ENCODE data around the gene CYP2S1.

DNA sequence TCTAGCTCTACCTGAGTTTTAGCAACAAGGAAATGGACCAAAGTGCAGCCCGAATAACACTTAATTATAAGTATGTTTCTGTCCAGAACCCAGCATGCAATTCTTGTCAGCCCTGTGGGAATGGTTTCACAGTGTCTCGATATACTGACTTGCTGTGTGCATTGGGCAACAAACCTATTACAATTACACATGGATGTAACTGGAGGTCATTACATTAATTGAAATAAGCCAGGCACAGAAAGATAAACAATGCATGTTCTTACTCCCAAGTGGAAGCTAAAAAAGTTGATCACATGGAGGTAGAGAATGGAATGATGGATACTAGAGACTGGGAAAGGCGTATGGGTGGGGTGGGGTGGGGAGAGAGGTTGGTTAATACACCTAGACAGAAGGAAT is 5.1 kb upstream of the CYP2S1 start:
- TF ChIP-seq CTCF (IDR thresholded peaks at IDR 0.05) (no peak), MLX (CRISPR knock-in tag; IDR thresholded peaks at IDR 0.05) (no peak), ZBTB43 (CRISPR knock-in tag; IDR thresholded peaks at IDR 0.05) (no peak), ZNF121 (CRISPR knock-in tag; IDR thresholded peaks at IDR 0.05) (no peak), NFE2L1 (CRISPR knock-in tag; IDR thresholded peaks at IDR 0.05) (no peak), E2F1 (CRISPR knock-in tag; IDR thresholded peaks at IDR 0.05) (no peak), ZNF532 (CRISPR knock-in tag; IDR thresholded peaks at IDR 0.05; ENCODE audit: borderline replicate concordance) (no peak), USF2 (CRISPR knock-in tag; IDR thresholded peaks at IDR 0.05) (no peak), ELF4 (CRISPR knock-in tag; IDR thresholded peaks at IDR 0.05; ENCODE audit: low read depth) (no peak), E2F4 (CRISPR knock-in tag; IDR thresholded peaks at IDR 0.05; ENCODE audit: borderline replicate concordance, low read depth) (no peak)
- TF ChIP-seq, protein P1, sequence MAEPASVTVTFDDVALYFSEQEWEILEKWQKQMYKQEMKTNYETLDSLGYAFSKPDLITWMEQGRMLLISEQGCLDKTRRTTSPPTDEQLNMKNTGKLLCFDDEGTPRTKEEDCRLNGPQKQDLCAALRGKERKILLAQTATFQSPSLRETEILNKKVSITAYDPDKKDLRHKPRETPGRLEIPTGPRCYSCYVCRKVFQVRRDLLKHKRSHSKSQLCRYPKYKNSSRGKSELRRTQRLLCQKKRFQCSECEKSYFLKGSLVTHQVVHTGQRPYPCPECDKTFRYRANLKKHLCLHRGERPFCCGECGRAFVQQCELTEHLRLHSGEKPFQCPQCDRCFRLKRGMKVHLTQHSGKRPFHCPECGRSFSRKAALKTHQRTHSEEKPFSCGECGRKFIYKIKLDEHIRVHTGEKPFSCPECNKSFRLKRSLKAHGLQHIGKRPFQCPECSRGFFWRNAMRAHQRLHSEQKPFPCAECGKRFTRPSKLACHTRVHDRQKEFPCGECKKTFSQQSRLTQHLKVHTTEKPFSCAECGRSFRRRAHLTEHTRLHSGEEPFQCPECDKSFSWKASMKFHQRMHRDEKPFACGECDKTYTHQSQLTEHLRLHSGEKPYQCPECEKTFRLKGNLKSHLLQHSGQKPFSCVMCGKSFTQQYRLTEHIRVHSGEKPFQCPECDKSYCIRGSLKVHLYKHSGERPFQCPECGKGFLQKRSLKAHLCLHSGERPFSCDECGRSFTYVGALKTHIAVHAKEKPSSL (CRISPR knock-in tag; conservative IDR thresholded peaks at IDR 0.05): no peak
